Ovary (tissue), 9 donors: ENCODE results near the gene HOXA6. TPM values are rescaled to one million over a fixed set of nuclear protein-coding genes. Genes with fewer than 3 reads are reported as not detected.

Source experiments
- DNase-seq, 5 donors: peaks; one replicate each; pipeline ENCODE4 v3.0.0-alpha.2; 2019 to 2020
- H3K27ac ChIP-seq, 2 donors: fragments of 200-600 bp; one replicate each; pipeline versions ENCODE4 v1.5.1 to v1.8.0; 2019 to 2022
- H3K27me3 ChIP-seq: fragments of 200-600 bp; one replicate; pipeline ENCODE4 v1.8.0; 2022
- H3K36me3 ChIP-seq: fragments of 200-600 bp; sonication (generic); one replicate; pipeline ENCODE4 v1.5.1; 2019
- H3K4me1 ChIP-seq: one replicate; pipeline ENCODE4 v1.8.1; 2013; ENCODE audit warnings: mild to moderate bottlenecking, moderate library complexity; ENCODE audit not compliant: insufficient read depth
- H3K4me3 ChIP-seq: fragments of 200-600 bp; sonication (generic); one replicate; pipeline ENCODE4 v1.5.1; 2017
- H3K9me3 ChIP-seq, 2 donors: fragments of 200-600 bp in 1 of 2; sonication (generic) in 1 of 2; one replicate each; pipeline versions ENCODE4 v1.5.1 to v1.8.1; 2013 to 2019; ENCODE audit warnings: mild to moderate bottlenecking in 1 of 2, moderate library complexity in 1 of 2
- EP300 ChIP-seq: sonication (generic); formaldehyde crosslinking; IDR thresholded peaks from one replicate; pipeline ENCODE4 v1.6.1; 2017; ENCODE audit warnings: antibody characterized with exemption
- POLR2A ChIP-seq: fragments of 450-650 bp; IDR thresholded peaks from one replicate; pipeline ENCODE4 v1.6.1; 2017; ENCODE audit warnings: antibody characterized with exemption, mild to moderate bottlenecking, moderate library complexity
- WGBS, 3 donors: extraction: QIAGEN DNeasy Blood & Tissue Kit in 1 of 3; methylation state at CpG; one replicate each; pipeline versions ENCODE4 v1.1.5 to v1.1.7; 2013 to 2017; 5-methylcytosine and 5-hydroxymethylcytosine counted together
- intact Hi-C, 4 donors: fragments of 100-400 bp; cut with DNase I; formaldehyde crosslinking; loops; one replicate each; pipeline versions ENCODE4 v1.11.0 to v1.15.1; 2022 to 2023
- polyA plus RNA-seq, 2 donors: library from polyadenylated mRNA; stranded (reverse); fragments of 200-250 nt in 1 of 2; fragments of 350-450 nt in 1 of 2; fragmentation: Illumina TruSeq in 1 of 2; extraction: RNeasy Lipid Tissue Mini Kit (QIAGEN cat#74804) in 1 of 2; gene quantifications; one replicate each; pipeline ENCODE4 v1.2.3, GENCODE V29; 2013 to 2014
- total RNA-seq, 7 donors: library from RNA; depleted of rRNA in 2 of 7; stranded (reverse); fragments of >200 nt in 2 of 7; fragmentation: NEBNext Ultra II Directional in 3 of 7; extraction: Animal tissue kit (Norgen Biotek cat#: 25700) in 3 of 7; gene quantifications; one replicate each; pipeline versions ENCODE4 v1.1.0 to v1.2.4, GENCODE V29; 2016 to 2023
- TF ChIP-seq, protein P1 (sequence below), 3 donors: fragments of 450-650 bp in 2 of 3; fragments of 200-600 bp in 1 of 3; IDR thresholded peaks; one replicate each; pipeline versions ENCODE4 v1.5.1 to v1.8.0; 2016 to 2022; ENCODE audit warnings: antibody characterized with exemption in 3 of 3, mild to moderate bottlenecking in 1 of 3
- donor health status: DM: no; HTN: no; CAD: no; lungs with moderate emphysema.
- donor health status: DM: no; HTN: no; CAD: no.
- donor health status: Bipolar disorder and iron deficiency.
- donor health status: DM: yes; HTN: yes; CAD: no.
- donor health status: DM: no; HTN: no; CAD: no.
- donor health status: DM: yes; HTN: yes; CAD: no.

HOXA6 gene
- total and polyA plus RNA-seq, 9 donors: 0.29 to 4.2 (median 0.39) TPM; not detected in 1

- peaks cover 14% of the 10 kb centered on the region for H3K27me3 ChIP-seq
- peak overlapping the region; percentile 53 for H3K4me3 ChIP-seq
- no peak overlapping the region for H3K27ac ChIP-seq
- 41 to 66% (median 45%) methylated on average over 14 of the region's 14 CpGs for WGBS, 3 donors
- intact Hi-C loops: no loop called here
- DNase-seq: peak in 1 of 5 donors; percentile 14
- peaks cover 1% of the 10 kb centered on the region for H3K4me1 ChIP-seq
- no peaks in the 10 kb centered on the region for H3K9me3 ChIP-seq
- H3K36me3 ChIP-seq: no peaks in the 10 kb centered on the region
- no peak for TF ChIP-seq POLR2A
- TF ChIP-seq, protein P1, sequence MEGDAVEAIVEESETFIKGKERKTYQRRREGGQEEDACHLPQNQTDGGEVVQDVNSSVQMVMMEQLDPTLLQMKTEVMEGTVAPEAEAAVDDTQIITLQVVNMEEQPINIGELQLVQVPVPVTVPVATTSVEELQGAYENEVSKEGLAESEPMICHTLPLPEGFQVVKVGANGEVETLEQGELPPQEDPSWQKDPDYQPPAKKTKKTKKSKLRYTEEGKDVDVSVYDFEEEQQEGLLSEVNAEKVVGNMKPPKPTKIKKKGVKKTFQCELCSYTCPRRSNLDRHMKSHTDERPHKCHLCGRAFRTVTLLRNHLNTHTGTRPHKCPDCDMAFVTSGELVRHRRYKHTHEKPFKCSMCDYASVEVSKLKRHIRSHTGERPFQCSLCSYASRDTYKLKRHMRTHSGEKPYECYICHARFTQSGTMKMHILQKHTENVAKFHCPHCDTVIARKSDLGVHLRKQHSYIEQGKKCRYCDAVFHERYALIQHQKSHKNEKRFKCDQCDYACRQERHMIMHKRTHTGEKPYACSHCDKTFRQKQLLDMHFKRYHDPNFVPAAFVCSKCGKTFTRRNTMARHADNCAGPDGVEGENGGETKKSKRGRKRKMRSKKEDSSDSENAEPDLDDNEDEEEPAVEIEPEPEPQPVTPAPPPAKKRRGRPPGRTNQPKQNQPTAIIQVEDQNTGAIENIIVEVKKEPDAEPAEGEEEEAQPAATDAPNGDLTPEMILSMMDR (IDR thresholded peaks at IDR 0.05): no peak
Observed at GRCh38 chr7:27179030-27179429, 31.5 kb upstream of the HOXA6 start.

DNA sequence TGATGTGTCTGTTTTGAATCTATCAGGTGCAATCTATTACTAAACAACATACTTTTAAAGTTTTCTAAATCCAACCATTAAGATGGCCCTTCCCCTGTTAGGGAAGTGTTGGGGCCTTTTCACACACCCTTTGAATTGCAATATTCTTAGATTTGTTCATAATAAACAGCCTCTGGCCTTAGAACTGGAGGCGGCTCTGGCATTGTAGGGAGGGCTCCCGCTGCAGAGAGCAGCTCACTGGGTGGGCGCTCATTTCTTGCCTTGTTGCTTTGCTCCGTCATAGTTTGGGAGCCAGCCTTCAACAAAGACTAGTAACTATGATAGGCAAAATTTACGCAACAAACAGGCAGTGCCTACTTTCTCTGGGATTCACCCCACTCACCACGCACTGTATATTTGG, 30.8 kb upstream of the HOXA6 start:
- Histone ChIP-seq H3K27me3 (peaks cover 14% of the 10 kb centered on the region), H3K36me3 (no peaks in the 10 kb centered on the region), H3K4me3 (peak overlapping the region; percentile 53), H3K9me3 (no peaks in the 10 kb centered on the region), H3K4me1 (peaks cover 6% of the 10 kb centered on the region), H3K27ac (no peak overlapping the region)
- intact Hi-C loops: no loop called here
- WGBS, 3 donors: 90 to 93% (median 91%) methylated on average over 6 of the region's 6 CpGs
- TF ChIP-seq, protein P1 (IDR thresholded peaks at IDR 0.05): no peak
- TF ChIP-seq POLR2A: no peak
- TF ChIP-seq EP300: no peak
- peak in 1 of 5 donors; percentile 10 for DNase-seq

- H3K4me3 ChIP-seq: peak overlapping the region; percentile 53
- no peak for DNase-seq
- peaks cover 9% of the 10 kb centered on the region for H3K27me3 ChIP-seq
Observed at GRCh38 chr7:27177795-27178320, 30.3 kb upstream of the HOXA6 start.

DNA sequence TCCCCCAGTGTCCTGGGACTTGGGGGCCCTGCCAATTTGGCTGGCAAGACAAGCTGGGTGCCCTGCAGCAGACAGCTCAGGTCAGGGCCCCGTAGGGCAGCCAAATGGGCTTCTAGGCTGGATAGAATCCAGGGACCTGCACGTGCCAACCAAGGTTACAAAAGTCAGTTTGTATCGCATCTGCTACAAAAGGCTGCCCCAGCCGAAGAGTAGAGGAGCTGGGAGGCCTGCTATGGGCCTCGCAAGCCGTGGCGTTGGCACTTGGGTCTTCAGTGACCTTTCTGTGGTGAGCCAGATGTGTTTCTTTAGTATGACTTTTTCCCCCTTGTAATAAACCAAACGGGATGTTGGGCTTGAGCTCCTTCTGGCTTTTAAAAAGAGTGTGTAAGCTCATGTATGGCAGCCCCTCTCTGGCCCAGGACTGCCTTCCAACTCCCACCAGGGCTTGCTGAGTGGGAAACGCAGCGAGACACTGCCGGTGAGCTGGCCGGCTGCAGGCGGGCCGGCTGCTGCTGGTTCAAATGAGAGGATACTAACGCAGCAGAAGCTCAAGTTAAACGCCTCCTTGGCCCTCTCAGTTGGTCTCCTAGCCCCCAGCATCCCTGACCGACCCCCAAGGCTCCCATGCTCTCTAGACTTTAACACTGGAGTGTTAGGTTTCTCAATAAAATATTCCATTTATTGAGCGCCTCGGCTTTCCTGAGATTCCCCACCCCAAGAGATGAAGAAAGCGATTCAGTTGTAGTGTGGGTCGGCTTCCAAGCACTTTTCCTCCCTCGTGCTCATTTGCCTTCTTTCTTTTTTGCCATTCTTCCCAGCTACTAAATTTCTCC, 29.6 kb upstream of the HOXA6 start:
- intact Hi-C loops: no loop called here
- 81 to 86% (median 85%) methylated on average over 22 of the region's 22 CpGs for WGBS, 3 donors
- DNase-seq: peak in 2 of 5 donors; percentile 7 to 30
- Histone ChIP-seq H3K36me3 (no peaks in the 10 kb centered on the region), H3K9me3 (no peaks in the 10 kb centered on the region), H3K4me1 (peaks cover 14% of the 10 kb centered on the region), H3K4me3 (peak overlapping the region; percentile 53), H3K27ac (no peak overlapping the region), H3K27me3 (peaks cover 8% of the 10 kb centered on the region)
- TF ChIP-seq EP300 (no peak), POLR2A (no peak)
- TF ChIP-seq, protein P1 (IDR thresholded peaks at IDR 0.05): no peak

More at GRCh38 chr7:27177795-27178320, 30.3 kb upstream of the HOXA6 start:
- 81 to 91% (median 88%) methylated on average over 5 of the region's 5 CpGs for WGBS, 3 donors
- H3K36me3 ChIP-seq: no peaks in the 10 kb centered on the region
- no peaks in the 10 kb centered on the region for H3K9me3 ChIP-seq
- H3K27ac ChIP-seq: no peak overlapping the region
- TF ChIP-seq, protein P1 (IDR thresholded peaks at IDR 0.05): no peak
- no peak for TF ChIP-seq EP300
- no peak for TF ChIP-seq POLR2A
- peaks cover 9% of the 10 kb centered on the region for H3K4me1 ChIP-seq
- intact Hi-C loops: no loop called here
